Endothelial cell of umbilical vein (primary cell): ENCODE measurements around the gene KRABD2.

Experiments
- BruUV-seq: library from RNA; stranded (reverse); fragments of 400-500 nt; replicated peaks from 2 replicates; lab custom pipeline; 2021; lab: Mats Ljungman, UMichigan
- CTCF ChIA-PET: fragments of 300-600, 350-600 bp; sonication (Branson Sonifier 250); formaldehyde crosslinking; loops from one replicate; lab custom pipeline; 2021; ENCODE audit warnings: antibody characterized with exemption, inconsistent platforms; lab: Charles Lee
- POLR2A ChIA-PET: fragments of 300-600, 350-600 bp; sonication (Branson Sonifier 250); formaldehyde crosslinking; loops from one replicate; lab custom pipeline; 2021; ENCODE audit warnings: antibody characterized with exemption, inconsistent platforms; lab: Charles Lee
- DNase-seq: peaks from one replicate; pipeline ENCODE4 v3.0.0-alpha.2; 2011; ENCODE audit warnings: low read depth, low spot score
- FAIRE-seq: peaks from 2 replicates; lab custom pipeline; 2011; peaks lifted over from hg19 to GRCh38; lab: Jason Lieb, UNC
- H2AFZ ChIP-seq: 2 replicates; pipeline ENCODE4 v1.6.0; 2012; ENCODE audit warnings: low read depth, low read length, control low read depth, inconsistent platforms
- H3K27ac ChIP-seq: 2 replicates; pipeline ENCODE4 v1.5.1; 2011; ENCODE audit warnings: low read depth, mild to moderate bottlenecking, control low read depth, low read length, moderate library complexity; ENCODE audit not compliant: insufficient read depth
- H3K27me3 ChIP-seq, 2 experiments: 2 replicates each; pipeline versions ENCODE4 v1.6.0 to v1.6.1; 2011; ENCODE audit warnings: low read length in 2 of 2, mixed read lengths in 1 of 2; ENCODE audit not compliant: control insufficient read depth in 2 of 2, insufficient read depth in 2 of 2
- H3K36me3 ChIP-seq, 2 experiments: 2 replicates in 1 of 2; 3 replicates in 1 of 2; pipeline ENCODE4 v1.5.1; 2011; ENCODE audit warnings: low read length in 2 of 2, mild to moderate bottlenecking in 1 of 2, moderate library complexity in 1 of 2; ENCODE audit not compliant: control insufficient read depth in 2 of 2, insufficient read depth in 2 of 2; ENCODE audit errors: extremely low read depth in 1 of 2
- H3K4me1 ChIP-seq: 3 replicates; pipeline ENCODE4 v1.5.1; 2011; ENCODE audit warnings: mild to moderate bottlenecking, low read length; ENCODE audit not compliant: control insufficient read depth, insufficient read depth; ENCODE audit errors: extremely low read depth
- H3K4me2 ChIP-seq: 2 replicates; pipeline ENCODE4 v1.6.1; 2011; ENCODE audit warnings: low read length, control low read depth, mixed read lengths; ENCODE audit not compliant: insufficient read depth
- H3K4me3 ChIP-seq, 3 experiments: fragments of 200-600 bp in 1 of 3; sonication (generic), shearing (Covaris generic) in 1 of 3; replicated peaks in 1 of 3; 2 replicates each; pipeline ENCODE4 v1.5.1; 2011 to 2016; ENCODE audit warnings: control low read depth in 3 of 3, low read length in 3 of 3, mild to moderate bottlenecking in 2 of 3, inconsistent platforms in 1 of 3, low read depth in 1 of 3, moderate library complexity in 1 of 3; ENCODE audit not compliant: insufficient read depth in 1 of 3
- H3K79me2 ChIP-seq: 2 replicates; pipeline ENCODE4 v1.6.0; 2012; ENCODE audit warnings: low read length, inconsistent platforms; ENCODE audit not compliant: control insufficient read depth, insufficient read depth
- H3K9ac ChIP-seq: replicated peaks from 2 replicates; pipeline ENCODE3; 2011; ENCODE audit warnings: low read length, control low read depth; ENCODE audit not compliant: insufficient read depth; ENCODE audit errors: extremely low read depth
- H3K9me1 ChIP-seq: replicated peaks from 3 replicates; pipeline ENCODE4 v1.6.0; 2011; ENCODE audit warnings: mild to moderate bottlenecking, low read length; ENCODE audit not compliant: control insufficient read depth, insufficient read depth; ENCODE audit errors: extremely low read depth
- H3K9me3 ChIP-seq: replicated peaks from 2 replicates; pipeline ENCODE4 v1.5.1; 2012; ENCODE audit warnings: low read length, inconsistent platforms; ENCODE audit not compliant: control insufficient read depth, insufficient read depth
- H4K20me1 ChIP-seq: replicated peaks from 2 replicates; pipeline ENCODE3; 2011; ENCODE audit warnings: mild to moderate bottlenecking, low read length; ENCODE audit not compliant: control insufficient read depth, insufficient read depth; ENCODE audit errors: extremely low read depth
- EZH2 ChIP-seq: IDR thresholded peaks from 2 replicates; pipeline ENCODE4 v1.6.1; 2012; ENCODE audit warnings: borderline replicate concordance, low read depth, mild to moderate bottlenecking, moderate library complexity, low read length, inconsistent platforms; ENCODE audit not compliant: severe bottlenecking
- FOS ChIP-seq: IDR thresholded peaks from 2 replicates; pipeline ENCODE4 v1.6.1; 2011; ENCODE audit warnings: mild to moderate bottlenecking, low read length, moderate library complexity, borderline replicate concordance; ENCODE audit not compliant: insufficient read depth
- POLR2A ChIP-seq: IDR thresholded peaks from 2 replicates; pipeline ENCODE4 v1.6.1; 2012; ENCODE audit warnings: low read depth, mild to moderate bottlenecking, control low read depth, low read length
- dilution Hi-C: fragments of 300-500 bp; cut with MboI; formaldehyde crosslinking; loops from one replicate; pipeline ENCODE4 v1.15.0; 2019; ENCODE audit warnings: low sequenced_read_pairs; ENCODE audit not compliant: extremely low pct_ligation_motif_present
- intact Hi-C: fragments of 100-400 bp; cut with micrococcal nuclease; formaldehyde crosslinking; loops from one replicate; pipeline ENCODE4 v1.10.0; 2022
- TF ChIP-seq, protein P1 (sequence below): IDR thresholded peaks from 2 replicates; pipeline ENCODE4 v1.6.1; 2011; ENCODE audit not compliant: insufficient read depth, insufficient read length
- TF ChIP-seq, protein P2 (sequence below), 2 donors: IDR thresholded peaks; 1 replicate in 1 of 2; 2 replicates in 1 of 2; pipeline ENCODE4 v1.5.1; 2011; ENCODE audit warnings: low read length in 2 of 2, mild to moderate bottlenecking in 2 of 2, moderate library complexity in 2 of 2, control low read depth in 1 of 2, inconsistent platforms in 1 of 2, low read depth in 1 of 2; ENCODE audit not compliant: insufficient read depth in 1 of 2; ENCODE audit errors: extremely low read depth in 1 of 2

The KRABD2 gene

DNA sequence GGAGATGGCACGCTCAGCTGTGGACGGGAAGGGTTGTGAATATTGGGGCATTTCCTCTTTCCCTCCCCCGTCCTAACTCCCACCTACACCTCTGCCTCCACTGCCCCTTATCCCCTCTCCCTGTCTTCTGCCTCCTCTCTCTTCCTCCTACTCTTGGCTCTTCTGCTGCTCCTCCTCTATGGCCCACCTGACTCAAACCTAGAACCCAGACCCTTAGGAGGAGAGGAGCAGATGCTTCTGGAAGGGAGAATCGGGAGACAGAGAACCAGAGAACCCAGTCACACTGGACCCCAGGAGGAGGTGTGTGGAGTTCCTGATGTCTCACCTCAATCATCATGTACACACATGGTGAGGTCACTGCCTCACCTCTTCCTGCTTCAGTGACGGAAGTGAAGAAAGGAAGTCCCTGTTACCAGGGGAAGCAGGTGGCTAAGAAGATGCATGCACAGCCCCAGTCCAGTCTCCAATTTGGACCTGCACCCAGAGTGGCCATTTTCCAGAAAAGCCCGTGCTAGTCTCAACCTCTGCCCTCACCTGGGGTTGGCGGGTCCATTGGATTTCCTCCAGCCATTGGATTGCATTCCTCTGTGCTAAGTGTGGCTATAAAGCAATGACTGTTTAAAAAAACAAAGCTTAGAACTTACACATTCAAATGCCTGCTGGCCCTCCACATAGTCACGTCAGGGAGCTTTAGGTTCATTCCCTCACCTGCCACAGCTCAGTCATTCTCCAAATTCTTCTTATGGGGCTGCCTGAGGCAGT, 17.1 kb upstream of the KRABD2 start:
- intact Hi-C loops (no loop called here), dilution Hi-C loops (no loop called here)
- ChIA-PET POLR2A (no interaction called here), CTCF (interaction anchor here (1.2 to 2.1 kb wide), 4 partner anchors 10 to 392 kb away, joined by 3 to 10 read pairs (median 6); no protein-coding TSS in a partner anchor)
- Histone ChIP-seq H3K36me3 (no peaks in the 10 kb centered on the region), H3K4me1 (peaks cover 4% of the 10 kb centered on the region), H3K9me3 (no peaks in the 10 kb centered on the region), H4K20me1 (no peaks in the 10 kb centered on the region), H3K4me3 (no peak overlapping the region), H3K9ac (no peak overlapping the region), H2AFZ (no peak overlapping the region), H3K79me2 (no peaks in the 10 kb centered on the region), H3K4me2 (no peak overlapping the region), H3K27ac (no peak overlapping the region), H3K9me1 (no peaks in the 10 kb centered on the region), H3K27me3 (peaks cover 13 to 18% of the 10 kb centered on the region in 2 experiments)
- BruUV-seq = no TSS peak
- no peak for TF ChIP-seq POLR2A
- peak; percentile 10 for TF ChIP-seq FOS
- FAIRE-seq (peak; percentile 50), DNase-seq (no peak)

DNA sequence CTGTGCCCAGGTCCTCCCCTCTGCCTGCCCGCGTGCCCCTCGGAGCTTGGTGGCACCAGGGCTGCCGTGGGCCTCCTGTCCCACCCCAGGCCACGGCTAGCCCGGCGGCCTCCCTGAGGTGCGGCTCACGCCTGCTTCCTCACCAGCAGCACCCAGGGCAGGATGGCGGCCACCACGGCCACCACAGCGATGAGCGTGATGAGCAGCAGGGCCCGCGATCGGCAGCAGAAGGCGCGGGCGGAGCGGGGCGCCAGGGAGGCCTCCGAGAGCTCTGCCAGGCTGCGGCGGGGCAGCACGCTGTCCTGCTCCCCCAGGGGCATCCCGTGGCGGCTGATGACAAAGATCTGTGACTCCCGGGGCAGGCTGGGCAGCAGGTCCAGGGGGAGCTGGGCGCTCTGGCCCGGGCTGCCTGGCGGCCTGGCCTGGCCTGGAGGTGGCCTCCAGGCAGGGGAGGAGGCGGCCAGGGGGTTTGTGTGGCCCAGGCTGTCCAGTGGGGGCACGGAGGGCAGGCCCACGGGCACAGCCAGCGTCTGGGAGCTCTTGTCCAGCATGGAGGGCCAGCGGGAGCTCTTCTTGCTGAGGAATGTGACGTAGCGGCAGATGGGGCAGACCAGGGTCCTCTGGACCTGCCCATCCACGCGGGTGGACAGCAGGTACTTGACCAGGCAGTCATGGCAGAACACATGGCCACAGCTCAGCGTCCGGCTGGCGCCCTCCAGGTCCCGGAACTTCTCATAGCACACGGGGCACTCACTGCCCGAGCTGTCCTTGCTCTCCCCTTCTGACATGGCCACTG, 16.4 kb upstream of the KRABD2 start:
- Histone ChIP-seq H4K20me1 (no peaks in the 10 kb centered on the region), H3K4me3 (no peak overlapping the region), H3K9me1 (no peaks in the 10 kb centered on the region), H3K9ac (no peak overlapping the region), H3K36me3 (no peaks in the 10 kb centered on the region), H3K27ac (no peak overlapping the region), H3K79me2 (no peaks in the 10 kb centered on the region), H3K27me3 (peaks cover 13 to 18% of the 10 kb centered on the region in 2 experiments), H3K4me2 (no peak overlapping the region), H3K4me1 (peaks cover 4% of the 10 kb centered on the region), H2AFZ (no peak overlapping the region), H3K9me3 (no peaks in the 10 kb centered on the region)
- BruUV-seq = no TSS peak
- TF ChIP-seq, protein P1, sequence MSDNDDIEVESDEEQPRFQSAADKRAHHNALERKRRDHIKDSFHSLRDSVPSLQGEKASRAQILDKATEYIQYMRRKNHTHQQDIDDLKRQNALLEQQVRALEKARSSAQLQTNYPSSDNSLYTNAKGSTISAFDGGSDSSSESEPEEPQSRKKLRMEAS = no peak
- TF ChIP-seq EZH2 = no peak
- TF ChIP-seq, protein P2, sequence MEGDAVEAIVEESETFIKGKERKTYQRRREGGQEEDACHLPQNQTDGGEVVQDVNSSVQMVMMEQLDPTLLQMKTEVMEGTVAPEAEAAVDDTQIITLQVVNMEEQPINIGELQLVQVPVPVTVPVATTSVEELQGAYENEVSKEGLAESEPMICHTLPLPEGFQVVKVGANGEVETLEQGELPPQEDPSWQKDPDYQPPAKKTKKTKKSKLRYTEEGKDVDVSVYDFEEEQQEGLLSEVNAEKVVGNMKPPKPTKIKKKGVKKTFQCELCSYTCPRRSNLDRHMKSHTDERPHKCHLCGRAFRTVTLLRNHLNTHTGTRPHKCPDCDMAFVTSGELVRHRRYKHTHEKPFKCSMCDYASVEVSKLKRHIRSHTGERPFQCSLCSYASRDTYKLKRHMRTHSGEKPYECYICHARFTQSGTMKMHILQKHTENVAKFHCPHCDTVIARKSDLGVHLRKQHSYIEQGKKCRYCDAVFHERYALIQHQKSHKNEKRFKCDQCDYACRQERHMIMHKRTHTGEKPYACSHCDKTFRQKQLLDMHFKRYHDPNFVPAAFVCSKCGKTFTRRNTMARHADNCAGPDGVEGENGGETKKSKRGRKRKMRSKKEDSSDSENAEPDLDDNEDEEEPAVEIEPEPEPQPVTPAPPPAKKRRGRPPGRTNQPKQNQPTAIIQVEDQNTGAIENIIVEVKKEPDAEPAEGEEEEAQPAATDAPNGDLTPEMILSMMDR (IDR thresholded peaks at IDR 0.05; ENCODE audit: extremely low read depth in 1 of 2, insufficient read depth in 1 of 2, low read depth in 1 of 2, low read length in 2 of 2) = no peak
- TF ChIP-seq POLR2A = no peak
- POLR2A ChIA-PET = no interaction called here
- intact Hi-C loops = no loop called here
- dilution Hi-C loops = no loop called here
- DNase-seq (no peak), FAIRE-seq (no peak)
- CTCF ChIA-PET = interaction anchor here (1.8 kb wide), 1 partner anchor 17 kb away, joined by 6 read pairs; no protein-coding TSS in a partner anchor
